Measurements from ENCODE around the gene TRMT2A. TPM values are rescaled to one million over a fixed set of nuclear protein-coding genes. Genes with fewer than 3 reads are reported as not detected.

The TRMT2A gene
- total RNA-seq, 1 experiment from 2014 or later = 55.3 TPM

DNA sequence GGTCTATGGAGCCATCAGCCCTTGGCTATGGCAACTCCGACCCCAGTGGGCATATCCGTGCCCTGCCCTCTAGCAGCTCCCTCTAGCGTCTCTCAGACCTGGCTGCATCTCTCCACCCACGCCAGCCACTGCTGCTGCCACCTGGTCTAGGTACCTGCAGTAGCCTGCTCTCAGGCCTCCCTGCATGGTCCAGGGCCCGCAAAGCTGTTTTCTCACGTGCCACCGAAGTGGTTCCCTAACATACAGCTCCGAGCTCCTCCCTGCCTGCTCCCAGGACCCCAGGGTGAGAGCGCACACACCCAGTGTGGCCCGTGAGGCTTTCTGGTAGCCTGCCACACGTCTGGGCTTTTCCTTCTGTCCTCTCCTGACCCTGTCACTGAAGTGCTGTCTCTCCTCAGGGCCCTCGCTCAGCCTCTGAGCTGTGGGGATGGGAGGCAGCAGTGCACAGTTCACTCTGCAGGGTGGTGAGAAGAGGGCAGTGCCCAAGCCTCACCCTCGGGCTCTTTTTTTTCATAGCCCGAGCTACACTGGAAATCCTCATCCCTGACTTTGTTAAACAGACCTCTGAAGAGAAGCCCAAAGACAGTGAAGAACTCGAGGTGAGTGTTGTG lies 22.7 kb downstream of the TRMT2A start:
- no peak for DNase-seq (ENCODE audit: low read depth)
- in situ Hi-C loops (cut with HindIII; ENCODE audit: low pct_unique_long_range_greater_than_20kb, low sequenced_read_pairs) = no loop called here

DNA sequence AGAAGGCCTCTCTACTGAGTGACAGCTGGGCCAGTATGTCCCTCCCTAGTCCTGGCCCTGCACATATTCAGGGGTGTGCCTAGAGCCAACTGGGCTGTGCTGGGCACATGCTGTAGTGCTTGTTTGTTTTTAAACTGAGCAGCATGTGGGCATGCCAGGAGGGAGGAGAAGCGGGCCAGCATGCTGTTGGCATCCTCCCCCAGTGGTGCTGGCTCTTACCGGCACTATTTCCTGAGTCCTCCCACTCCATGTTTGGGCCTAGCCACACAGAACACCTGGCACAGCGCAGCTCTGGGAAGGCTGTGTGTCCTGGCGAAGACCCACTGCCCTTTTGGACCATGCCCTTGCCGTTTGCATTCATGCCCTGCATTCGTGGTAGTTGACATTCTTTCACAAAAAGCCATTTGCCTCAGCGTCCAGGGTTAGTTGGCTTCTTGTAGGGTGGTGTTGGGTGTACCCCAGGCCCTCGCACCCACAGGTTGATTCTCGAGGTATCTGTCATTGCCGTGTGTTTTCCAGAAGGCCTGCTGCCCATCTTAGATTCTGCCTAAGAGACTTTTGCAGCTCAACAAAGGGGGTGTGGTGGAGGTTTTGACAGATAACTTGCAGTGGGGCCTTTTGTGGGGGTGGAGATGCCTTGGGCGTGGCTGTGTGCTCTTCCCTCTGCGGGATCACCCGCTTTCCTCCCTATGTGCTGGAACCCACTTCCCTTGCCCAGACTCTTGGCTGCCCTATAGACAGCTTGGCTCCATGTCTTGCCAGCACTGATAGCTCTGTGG lies 23.4 kb downstream of the TRMT2A start:
- in situ Hi-C loops (cut with HindIII; ENCODE audit: low pct_unique_long_range_greater_than_20kb, low sequenced_read_pairs) = no loop called here
- DNase-seq (ENCODE audit: low read depth) = no peak

DNA sequence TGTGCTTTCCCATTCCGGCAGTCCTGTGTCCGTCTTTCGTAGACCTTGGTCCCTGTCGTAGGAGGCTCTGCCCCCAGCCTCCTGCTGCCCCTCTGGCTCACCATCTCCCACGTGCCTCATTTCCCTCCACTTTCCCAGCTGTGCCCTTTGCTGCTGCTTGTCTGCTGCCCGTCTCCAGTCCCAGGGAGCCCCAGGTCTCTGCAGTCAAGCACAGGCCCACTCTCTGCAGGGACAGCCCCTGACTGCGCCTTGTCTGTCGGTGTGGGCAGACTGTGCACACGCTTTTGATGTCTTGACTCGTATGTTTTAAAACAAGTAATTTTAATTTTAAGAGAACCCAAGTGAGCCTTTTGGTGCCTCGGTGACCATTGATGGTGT lies 24.6 kb downstream of the TRMT2A start:
- in situ Hi-C loops (cut with HindIII; ENCODE audit: low pct_unique_long_range_greater_than_20kb, low sequenced_read_pairs) = no loop called here
- DNase-seq (ENCODE audit: low read depth) = no peak

DNA sequence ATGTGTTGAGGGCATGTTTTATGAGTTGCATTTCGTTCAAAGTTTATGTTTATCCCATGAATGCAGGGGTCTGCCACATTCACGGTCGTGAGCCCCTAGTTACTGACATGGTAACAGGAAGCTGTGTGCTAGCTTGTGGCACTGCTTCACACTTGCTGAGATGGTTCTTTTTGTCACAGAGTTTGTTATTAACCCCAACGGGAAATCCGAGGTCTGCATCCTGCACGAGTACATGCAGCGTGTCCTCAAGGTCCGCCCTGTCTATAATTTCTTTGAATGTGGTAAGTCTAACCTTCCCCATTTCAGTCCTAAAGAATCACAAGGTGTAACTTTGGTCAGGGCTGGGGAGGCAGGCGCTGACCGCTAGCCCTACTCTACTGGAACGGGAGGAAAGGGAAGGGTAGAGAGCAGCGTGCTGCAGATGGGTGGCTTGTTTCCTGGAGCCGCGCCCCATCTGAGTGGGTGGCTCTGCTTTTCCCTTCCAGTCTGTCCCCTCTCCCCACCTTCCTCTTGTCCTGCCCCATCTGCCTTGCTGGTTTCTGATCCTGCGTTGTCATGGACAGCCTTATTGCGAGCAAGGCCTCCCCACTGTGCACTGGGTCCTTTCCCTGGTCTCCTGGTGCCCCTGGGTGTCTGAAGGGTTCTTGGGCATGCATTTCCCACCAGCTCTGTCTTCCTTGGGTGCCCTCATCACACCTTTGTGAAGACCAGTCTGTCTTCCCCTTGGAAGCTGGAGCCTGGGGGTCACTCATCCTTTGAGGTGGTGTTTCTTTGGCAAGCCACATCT lies 25.1 kb downstream of the TRMT2A start:
- no peak for DNase-seq (ENCODE audit: low read depth)
- in situ Hi-C loops (cut with HindIII; ENCODE audit: low pct_unique_long_range_greater_than_20kb, low sequenced_read_pairs) = no loop called here

DNA sequence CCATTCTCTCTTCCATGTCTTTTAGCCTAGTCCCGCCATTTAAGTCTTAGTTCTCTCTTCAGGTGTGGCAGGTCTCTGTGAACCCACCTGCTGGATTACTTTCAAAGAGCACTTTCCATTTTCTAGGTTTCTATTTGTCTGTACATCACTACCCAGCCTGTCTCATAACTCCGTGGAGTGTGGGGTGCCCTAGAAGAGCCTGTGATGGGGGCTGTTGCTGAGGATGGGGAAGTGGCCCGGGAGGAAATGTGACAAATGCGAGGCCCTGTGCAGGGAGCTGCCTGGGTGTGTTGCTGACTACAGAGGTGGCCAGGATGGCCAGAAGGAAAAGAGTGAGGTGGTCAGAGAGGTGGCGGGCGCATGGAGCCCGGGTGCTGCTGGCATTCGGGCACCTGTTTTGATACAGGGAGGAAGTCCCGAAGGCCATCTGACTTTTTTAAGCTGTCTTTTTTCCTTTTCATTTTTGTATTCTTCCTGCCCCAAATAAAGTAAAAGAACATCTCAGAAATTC lies 26.2 kb downstream of the TRMT2A start:
- in situ Hi-C loops (cut with HindIII; ENCODE audit: low pct_unique_long_range_greater_than_20kb, low sequenced_read_pairs) = no loop called here
- no peak for DNase-seq (ENCODE audit: low read depth)

DNA sequence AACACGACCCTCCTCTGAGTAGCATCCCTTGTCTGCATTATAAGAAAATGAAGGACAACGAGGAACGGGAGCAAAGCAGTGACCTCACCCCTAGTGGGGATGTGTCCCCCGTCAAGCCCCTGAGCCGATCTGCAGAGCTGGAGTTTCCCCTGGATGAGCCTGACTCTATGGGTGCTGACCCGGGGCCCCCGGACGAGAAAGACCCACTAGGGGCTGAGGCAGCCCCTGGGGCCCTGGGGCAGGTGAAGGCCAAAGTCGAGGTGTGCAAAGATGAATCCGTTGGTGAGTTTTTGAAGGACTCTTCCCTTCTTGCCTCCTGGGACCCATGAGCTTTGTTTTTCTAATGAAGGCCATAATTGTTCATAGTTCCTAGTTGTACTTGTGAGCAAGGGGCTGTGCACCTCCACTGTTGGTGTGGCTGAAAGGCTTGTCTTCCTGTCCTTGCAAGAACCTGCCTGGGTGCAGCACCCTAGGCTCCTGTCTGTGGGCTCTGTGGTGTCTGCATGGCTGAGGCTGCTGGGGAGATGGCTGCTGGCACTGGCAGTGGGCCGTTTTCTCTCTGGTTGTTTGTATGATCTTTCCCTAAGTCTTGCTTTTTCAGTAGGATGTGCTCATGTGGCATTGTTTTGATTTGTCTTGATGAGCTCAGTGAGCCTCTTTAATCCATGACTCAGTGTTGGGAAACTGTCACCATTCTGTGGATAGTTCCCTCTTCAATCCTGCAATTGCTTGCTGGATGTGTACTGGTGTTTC lies 26.9 kb downstream of the TRMT2A start:
- DNase-seq (ENCODE audit: low read depth) = no peak
- in situ Hi-C loops (cut with HindIII; ENCODE audit: low pct_unique_long_range_greater_than_20kb, low sequenced_read_pairs) = no loop called here

DNA sequence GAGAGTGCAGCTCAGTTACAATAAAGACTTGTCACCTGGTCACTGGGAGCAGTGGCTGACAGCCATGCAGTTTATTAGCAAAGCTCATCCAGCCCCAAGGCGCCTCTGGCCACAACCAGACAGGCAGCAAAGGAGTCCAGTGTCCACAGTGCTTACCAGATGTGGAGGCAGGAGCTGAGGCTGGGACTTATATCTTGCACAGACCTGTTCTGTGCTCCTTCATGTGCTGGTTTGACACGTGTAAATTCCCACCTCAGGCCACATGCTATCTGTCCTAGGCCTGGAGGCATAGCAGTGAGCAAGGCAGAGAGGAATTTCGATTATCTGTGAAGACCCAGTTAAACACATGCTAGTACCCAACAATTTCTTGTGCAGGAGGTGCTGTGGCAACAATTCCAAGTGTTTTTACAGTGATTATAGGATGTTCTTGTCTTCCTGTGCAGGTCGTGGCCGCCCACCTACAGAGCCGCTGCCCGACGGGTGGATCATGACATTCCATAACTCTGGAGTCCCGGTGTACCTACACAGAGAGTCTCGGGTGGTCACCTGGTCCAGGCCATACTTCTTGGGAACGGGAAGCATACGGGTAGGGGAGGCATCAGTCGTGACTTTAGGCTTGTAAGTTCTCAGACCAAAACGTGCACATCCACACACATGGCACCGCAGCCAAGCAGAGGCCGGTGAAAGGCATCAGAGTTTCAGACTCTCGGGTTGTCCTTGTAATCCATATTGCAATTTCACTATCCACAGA lies 27.6 kb downstream of the TRMT2A start:
- in situ Hi-C loops (cut with HindIII; ENCODE audit: low pct_unique_long_range_greater_than_20kb, low sequenced_read_pairs) = no loop called here
- no peak for DNase-seq (ENCODE audit: low read depth)

DNA sequence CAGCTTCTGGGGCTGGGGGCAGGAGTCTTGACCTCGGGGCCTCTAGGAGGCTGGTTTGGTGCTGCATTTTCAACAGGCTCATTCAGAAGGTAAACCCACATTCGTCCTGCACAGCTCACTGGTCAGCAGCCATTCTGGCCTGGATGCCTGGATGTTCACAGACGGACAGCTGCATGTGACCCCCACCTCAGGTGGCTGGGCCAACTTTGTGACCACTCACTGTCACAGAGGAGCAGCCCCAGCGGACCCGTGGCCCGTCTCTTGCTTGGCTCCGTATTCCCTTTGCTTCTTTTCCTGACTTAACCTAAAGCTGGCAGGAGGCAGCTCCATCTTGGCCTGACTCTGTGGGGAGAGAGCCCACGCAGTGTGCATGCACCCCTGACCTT lies 28.8 kb downstream of the TRMT2A start:
- DNase-seq (ENCODE audit: low read depth) = no peak
- in situ Hi-C loops (cut with HindIII; ENCODE audit: low pct_unique_long_range_greater_than_20kb, low sequenced_read_pairs) = no loop called here

DNA sequence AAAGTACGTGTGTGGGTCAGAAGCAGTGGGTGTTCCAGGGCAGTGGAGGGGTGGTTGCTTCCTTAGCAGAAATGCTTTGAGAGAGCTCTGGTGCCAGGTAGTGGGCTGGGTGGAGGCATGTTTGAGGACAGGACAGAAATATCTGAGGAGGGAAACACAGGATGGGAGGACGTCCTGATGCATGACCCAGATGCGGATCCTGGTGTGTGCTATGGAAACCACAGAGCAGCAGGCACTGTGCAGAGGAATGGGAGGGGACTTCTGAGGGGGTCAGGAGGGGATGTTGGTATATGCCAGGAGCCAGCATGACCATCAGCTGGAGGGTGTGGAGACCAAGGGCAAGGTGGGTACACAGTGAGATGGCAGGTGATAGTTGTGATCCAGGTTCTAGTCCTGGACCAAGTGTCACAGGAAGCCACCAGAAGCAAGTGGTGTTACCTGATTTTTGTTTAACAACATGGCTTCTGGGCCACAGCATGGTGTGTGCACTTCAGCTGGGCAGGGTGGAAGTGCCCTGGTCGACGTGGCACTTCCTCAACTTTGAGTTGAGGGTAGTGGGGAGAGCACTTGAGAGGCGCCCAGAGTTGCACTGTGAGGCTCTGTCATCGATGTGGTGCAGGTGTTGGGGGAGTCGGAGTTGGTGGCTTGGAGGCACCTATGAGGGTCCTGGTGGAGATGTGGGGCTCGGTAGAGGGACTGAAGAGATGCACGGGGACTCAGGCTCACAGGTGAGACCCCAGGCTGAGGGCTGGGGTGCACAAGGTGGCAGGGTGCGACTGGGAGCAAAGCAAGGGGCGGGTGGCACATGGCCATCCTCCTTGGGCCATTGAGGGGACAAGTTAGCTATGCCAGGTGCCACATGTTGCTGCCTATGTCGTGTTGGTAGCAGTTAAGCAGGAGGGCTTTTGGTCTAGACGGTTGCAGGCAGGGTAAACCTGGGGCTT lies 29.4 kb downstream of the TRMT2A start:
- DNase-seq (ENCODE audit: low read depth) = no peak
- in situ Hi-C loops (cut with HindIII; ENCODE audit: low pct_unique_long_range_greater_than_20kb, low sequenced_read_pairs) = no loop called here

DNA sequence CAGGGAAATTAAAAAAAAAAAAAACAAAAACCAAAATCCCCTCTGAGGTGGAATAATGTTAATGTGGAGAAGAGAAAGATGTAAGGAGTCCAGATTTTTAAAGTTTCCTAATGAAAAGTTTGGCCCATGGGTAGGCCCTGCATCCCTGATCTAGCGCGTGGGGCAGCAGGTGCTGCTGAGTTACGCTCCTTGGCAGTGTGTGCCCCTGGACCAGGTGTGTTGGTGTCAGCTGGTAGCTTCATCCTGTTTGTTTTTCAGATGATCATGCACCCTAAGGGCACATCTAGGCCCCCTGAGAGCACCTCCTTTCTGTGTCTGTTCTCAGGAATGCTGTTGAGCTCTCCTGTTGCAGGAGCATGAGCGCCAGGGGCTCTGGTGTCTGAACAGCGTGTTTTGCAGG lies 30.3 kb downstream of the TRMT2A start:
- in situ Hi-C loops (cut with HindIII; ENCODE audit: low pct_unique_long_range_greater_than_20kb, low sequenced_read_pairs) = no loop called here
- no peak for DNase-seq (ENCODE audit: low read depth)

DNA sequence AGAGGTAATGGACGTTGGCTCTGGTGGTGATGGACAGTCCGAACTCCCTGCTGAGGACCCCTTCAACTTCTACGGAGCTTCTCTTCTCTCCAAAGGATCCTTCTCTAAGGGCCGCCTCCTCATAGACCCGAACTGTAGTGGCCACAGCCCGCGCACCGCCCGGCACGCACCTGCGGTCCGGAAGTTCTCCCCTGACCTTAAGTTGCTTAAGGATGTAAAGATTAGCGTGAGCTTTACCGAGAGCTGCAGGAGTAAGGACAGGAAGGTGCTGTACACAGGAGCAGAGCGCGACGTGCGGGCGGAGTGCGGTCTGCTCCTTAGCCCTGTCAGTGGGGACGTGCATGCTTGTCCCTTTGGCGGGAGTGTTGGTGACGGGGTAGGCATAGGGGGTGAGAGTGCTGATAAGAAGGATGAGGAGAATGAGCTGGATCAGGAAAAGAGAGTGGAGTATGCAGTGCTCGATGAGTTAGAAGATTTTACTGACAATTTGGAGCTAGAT lies 30.9 kb downstream of the TRMT2A start:
- in situ Hi-C loops (cut with HindIII; ENCODE audit: low pct_unique_long_range_greater_than_20kb, low sequenced_read_pairs) = no loop called here
- no peak for DNase-seq (ENCODE audit: low read depth)

DNA sequence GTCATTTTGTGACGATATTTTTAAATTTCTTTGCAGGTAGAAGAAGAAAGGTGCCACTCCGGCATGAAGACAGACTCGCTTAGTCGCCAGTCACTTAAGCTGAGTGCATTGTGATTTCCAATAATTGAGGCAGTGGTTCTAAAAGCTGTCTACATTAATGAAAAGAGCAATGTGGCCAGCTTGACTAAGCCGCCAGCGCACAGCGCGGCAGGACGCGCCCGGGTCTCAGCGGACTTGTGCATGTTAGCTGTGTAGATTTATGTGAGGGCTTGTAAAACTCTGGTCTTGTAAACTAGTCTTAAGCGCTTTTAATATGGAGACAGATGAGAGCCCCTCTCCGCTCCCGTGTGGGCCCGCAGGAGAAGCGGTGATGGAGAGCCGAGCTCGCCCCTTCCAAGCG lies 31.4 kb downstream of the TRMT2A start:
- in situ Hi-C loops (cut with HindIII; ENCODE audit: low pct_unique_long_range_greater_than_20kb, low sequenced_read_pairs) = no loop called here
- DNase-seq (ENCODE audit: low read depth) = no peak

DNA sequence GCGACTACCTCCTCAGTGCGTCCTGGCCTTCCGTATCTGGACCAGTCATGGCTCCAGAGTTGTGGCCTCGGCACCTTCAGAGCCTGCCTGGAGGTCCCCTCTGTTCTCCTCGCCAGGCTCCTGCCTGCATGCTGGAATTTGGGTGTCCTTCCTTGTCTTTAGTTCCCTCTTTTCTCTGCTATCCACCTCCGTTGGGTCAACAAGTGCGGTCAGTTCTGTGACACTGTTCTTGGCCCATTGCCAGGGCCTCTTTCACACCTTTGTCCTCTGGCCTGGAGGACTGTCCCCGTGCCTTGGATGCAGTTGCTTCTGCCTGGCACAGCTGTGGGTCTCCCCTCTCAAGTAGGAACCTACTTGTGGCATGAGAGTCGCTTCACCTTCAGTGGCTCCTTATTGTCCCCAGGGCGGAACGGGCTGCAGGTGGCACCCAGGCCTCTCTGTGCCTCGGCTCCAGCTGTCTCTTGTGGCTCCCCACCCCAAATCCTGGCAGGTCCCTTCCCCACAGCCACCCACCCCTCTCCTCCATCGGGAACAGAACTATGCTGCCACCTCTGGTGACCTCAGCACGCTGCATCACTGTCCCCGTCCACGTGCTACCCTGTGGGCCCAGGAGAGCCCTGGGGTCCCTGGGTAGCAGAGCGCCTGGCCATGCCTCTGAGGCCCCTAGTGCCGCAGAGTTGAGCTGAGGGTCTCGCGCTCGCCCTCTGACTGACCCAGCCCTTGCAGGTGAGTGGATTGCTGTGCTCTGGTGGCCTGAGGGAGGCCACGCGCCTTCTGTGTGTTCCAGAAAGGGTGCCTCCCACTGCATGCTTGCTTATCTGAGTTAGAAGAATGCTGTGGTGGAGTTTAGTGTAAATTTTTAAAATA lies 32.2 kb downstream of the TRMT2A start:
- DNase-seq (ENCODE audit: low read depth) = no peak
- in situ Hi-C loops (cut with HindIII; ENCODE audit: low pct_unique_long_range_greater_than_20kb, low sequenced_read_pairs) = no loop called here

DNA sequence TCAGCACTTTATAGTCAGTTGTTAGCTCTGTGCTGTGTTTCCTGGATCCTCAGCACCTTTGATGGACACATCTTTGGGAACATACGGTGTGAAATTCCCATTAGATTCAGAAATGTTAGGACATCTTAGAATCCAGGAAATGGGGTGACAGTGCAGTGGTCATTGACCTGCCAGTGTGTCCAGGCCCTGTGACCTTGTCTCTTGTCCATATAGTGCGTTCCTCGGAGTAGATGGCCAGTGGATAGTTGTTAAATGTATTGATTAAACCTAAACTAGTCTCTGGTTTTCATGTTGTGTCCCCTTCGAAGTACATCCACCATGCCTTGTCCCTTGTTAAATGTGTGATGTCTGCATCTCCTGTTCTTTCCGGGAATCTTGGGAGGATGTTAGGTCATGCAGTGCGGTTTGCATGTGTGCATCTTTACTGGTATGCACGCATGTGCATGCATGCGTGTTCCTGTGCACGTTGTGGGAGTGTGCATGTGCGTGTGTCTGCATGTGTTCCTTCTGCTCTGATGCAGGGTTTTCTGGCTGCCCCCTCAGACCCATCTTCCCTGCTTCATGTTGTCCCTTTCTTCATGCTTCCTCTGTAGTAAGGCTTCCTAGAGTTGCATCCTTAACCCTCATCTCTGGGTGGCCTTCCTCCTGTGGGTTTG lies 33.0 kb downstream of the TRMT2A start:
- no peak for DNase-seq (ENCODE audit: low read depth)
- in situ Hi-C loops (cut with HindIII; ENCODE audit: low pct_unique_long_range_greater_than_20kb, low sequenced_read_pairs) = no loop called here

DNA sequence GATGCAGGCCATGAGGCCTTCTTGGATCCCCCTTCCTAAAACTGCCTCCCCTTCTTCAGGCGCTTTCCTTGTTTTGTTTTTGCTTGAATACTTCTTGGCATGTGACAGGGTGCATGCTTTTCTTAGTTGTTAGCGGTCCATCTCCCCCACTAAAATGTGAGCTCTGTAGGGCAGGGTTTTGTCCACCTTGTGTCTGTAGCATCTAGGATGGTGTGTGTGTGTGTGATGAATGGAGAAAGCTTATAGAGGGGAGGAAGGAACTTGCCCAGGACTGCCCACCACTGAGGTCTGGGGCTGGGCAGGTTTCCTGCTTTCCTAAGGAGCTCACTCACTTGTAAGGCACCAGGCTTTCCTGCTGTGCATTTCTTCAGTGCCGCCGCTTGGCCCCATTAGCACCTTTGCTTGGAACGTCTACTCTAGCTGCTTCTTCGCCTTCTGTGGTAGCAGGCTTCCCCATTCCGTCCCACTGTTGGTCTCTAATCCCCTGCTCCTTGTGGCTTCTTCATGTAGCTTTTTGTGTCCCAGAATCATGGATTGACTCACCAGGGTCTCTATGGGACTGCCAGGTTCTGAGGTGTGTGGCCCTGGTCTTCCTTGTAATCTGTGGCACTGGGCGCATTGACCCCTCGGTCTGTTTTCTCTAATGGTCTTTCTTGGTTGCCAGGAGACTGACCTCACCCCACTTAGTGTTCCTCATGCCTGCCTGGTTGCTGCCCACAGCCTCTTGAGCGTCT lies 33.7 kb downstream of the TRMT2A start:
- DNase-seq (ENCODE audit: low read depth) = no peak
- in situ Hi-C loops (cut with HindIII; ENCODE audit: low pct_unique_long_range_greater_than_20kb, low sequenced_read_pairs) = no loop called here

All from Caki2 (cell line).